ENCODE measurements around the gene CCM2. TPM values are rescaled to one million over a fixed set of nuclear protein-coding genes. Genes with fewer than 3 reads are reported as not detected.

The CCM2 gene
- total and polyA plus RNA-seq, 2 of the 8 experiments (the other 6 are each of a cell fraction or from before 2014, with no cell fraction given) = 31.6 to 41.2 TPM

DNA sequence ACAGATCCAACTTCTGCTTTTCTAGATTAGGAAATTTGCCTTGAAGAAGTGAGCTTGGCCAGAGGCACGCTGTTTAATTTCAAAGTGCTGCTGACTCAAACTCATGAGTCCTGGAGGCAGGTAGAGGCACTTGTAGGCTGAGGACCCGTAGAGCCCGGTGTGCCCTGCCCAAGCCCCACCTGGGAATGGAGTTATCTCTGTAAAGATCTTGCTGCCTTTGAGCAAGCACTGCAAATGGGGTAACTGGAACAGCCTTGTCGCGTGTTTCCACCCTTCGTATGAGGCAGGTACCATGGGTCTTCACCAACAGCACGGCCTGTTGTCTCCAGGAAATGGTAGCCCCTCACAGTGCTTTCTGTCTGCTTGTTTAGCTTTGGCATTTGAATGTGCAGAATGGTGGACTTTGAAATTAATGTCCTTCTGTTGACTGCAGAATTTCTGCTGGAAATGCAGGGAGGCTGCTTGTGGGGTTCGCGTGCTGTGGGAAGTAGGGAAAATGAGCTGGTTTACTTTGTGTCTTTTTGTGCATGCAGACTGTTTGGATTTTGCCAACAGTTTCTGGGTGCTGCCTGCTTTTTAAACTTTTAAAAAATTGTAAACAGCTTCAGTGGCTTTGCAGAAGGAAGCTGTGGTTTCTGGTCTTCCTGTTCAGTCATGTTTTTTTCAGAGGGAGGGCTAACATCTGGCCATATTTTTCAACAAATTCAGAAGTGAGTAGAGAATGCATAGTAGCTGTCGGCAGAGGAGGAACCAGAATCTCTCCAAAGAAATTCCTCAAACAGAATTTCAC is 27.2 kb downstream of the CCM2 start:
- H3K27ac ChIP-seq (ENCODE audit: low read depth, low read length) = no peak overlapping the region
- H3K18ac ChIP-seq (ENCODE audit: extremely low read depth, low read length) = no peak overlapping the region
- WGBS, 2 experiments (ENCODE audit: extremely low coverage in 1 of 2, insufficient coverage in 1 of 2, insufficient read length in 1 of 2, insufficient replicate concordance in 2 of 2, low coverage in 1 of 2, low lambda C conversion rate in 2 of 2, missing lambda C conversion rate in 1 of 2) = 89% methylated on average over 10 of the region's 10 CpGs; no CpG with 5 or more reads in 1 of the 2 experiments
- CTCF ChIA-PET (ENCODE audit: partially characterized antibody) = no interaction called here
- POLR2A ChIA-PET (ENCODE audit: partially characterized antibody) = interaction anchor here (0.9 kb wide), 1 partner anchor 9 kb away, joined by 3 read pairs; no protein-coding TSS in a partner anchor
- no peak overlapping the region for H4K91ac ChIP-seq (replicated peaks; ENCODE audit: insufficient read length, low read length)
- peaks cover 0 to 9% of the 10 kb centered on the region in 2 experiments; a peak in 1 of 4 replicates for H3K79me2 ChIP-seq (ENCODE audit: control insufficient read depth in 1 of 2, insufficient read depth in 2 of 2, low read length in 2 of 2)
- H2BK15ac ChIP-seq (ENCODE audit: low read length) = no peak overlapping the region
- no peak overlapping the region for H3K4me3 ChIP-seq (ENCODE audit: extremely low read depth in 1 of 4, insufficient read depth in 2 of 4, low read depth in 3 of 4, low read length in 4 of 4)
- FAIRE-seq = no peak
- H3K79me1 ChIP-seq (ENCODE audit: low read depth, low read length) = no peaks in the 10 kb centered on the region; the same call in 1 of the 2 replicates
- H2BK5ac ChIP-seq (ENCODE audit: low read depth, low read length) = no peak overlapping the region; the same call in 1 of the 2 replicates
- no peaks in the 10 kb centered on the region for H3K36me3 ChIP-seq (ENCODE audit: control insufficient read depth in 2 of 4, insufficient read depth in 4 of 4, low read length in 3 of 4)
- peak overlapping the region; percentile 32 for H3K23ac ChIP-seq (ENCODE audit: insufficient read length)
- H3K27me3 ChIP-seq (replicated peaks in 1 of 4; ENCODE audit: control insufficient read depth in 3 of 4, extremely low read depth in 1 of 4, insufficient read depth in 3 of 4, low read length in 3 of 4) = no peaks in the 10 kb centered on the region
- no peak overlapping the region for H2BK12ac ChIP-seq (ENCODE audit: low read depth, low read length)
- H2BK120ac ChIP-seq (replicated peaks; ENCODE audit: low read depth, low read length) = no peak overlapping the region
- no peak overlapping the region for H4K8ac ChIP-seq (ENCODE audit: extremely low read depth, insufficient read depth, low read length)
- H2AK5ac ChIP-seq (ENCODE audit: low read depth, low read length) = no peak overlapping the region
- DNase-seq (ENCODE audit: low read depth in 1 of 2, low spot score in 2 of 2) = no peak
- H3K4me2 ChIP-seq (ENCODE audit: insufficient read depth in 1 of 2, low read depth in 2 of 2, low read length in 2 of 2) = no peak overlapping the region
- H2BK20ac ChIP-seq (ENCODE audit: low read length) = no peak overlapping the region
- H3K4ac ChIP-seq (replicated peaks; ENCODE audit: insufficient read length, low read depth, low read length) = no peak overlapping the region
- H3K9ac ChIP-seq (replicated peaks in 1 of 4; ENCODE audit: extremely low read depth in 1 of 4, low read depth in 3 of 4, low read length in 3 of 4) = no peak overlapping the region
- H2AFZ ChIP-seq (ENCODE audit: low read length) = no peak overlapping the region
- H3K56ac ChIP-seq (replicated peaks; ENCODE audit: insufficient read length, low read depth, low read length) = no peak overlapping the region
- no peak for TF ChIP-seq TEAD4 (IDR thresholded peaks at IDR 0.05; ENCODE audit: low read depth, low read length)
- TF ChIP-seq BRCA1 (IDR thresholded peaks at IDR 0.05; ENCODE audit: low read depth, low read length) = no peak
- TF ChIP-seq SP4 (IDR thresholded peaks at IDR 0.05; ENCODE audit: low read length) = no peak
- TF ChIP-seq POU5F1 (IDR thresholded peaks at IDR 0.05; ENCODE audit: low read depth, low read length) = no peak
- no peak for TF ChIP-seq BCL11A (IDR thresholded peaks at IDR 0.05; ENCODE audit: low read depth in 2 of 2, low read length in 2 of 2)
- no peak overlapping the region for H3K14ac ChIP-seq (ENCODE audit: insufficient read length)
- no peaks in the 10 kb centered on the region for H3K23me2 ChIP-seq (ENCODE audit: low read depth, low read length)
- no peaks in the 10 kb centered on the region for H3K9me3 ChIP-seq (ENCODE audit: insufficient read depth in 2 of 2, low read depth in 1 of 2, low read length in 1 of 2)
- H4K5ac ChIP-seq (ENCODE audit: insufficient read length, low read depth, low read length) = no peak overlapping the region
- H3K4me1 ChIP-seq (replicated peaks in 1 of 4; ENCODE audit: control insufficient read depth in 3 of 4, insufficient read depth in 4 of 4, low read length in 3 of 4) = no peaks in the 10 kb centered on the region
- H4K20me1 ChIP-seq (replicated peaks in 1 of 2; ENCODE audit: control insufficient read depth in 1 of 2, insufficient read depth in 2 of 2, low read length in 2 of 2) = peaks cover 0 to 9% of the 10 kb centered on the region in 2 experiments

Measured in H1 (cell line).